DLD1 (cell line): Measurements from ENCODE around the gene DTNBP1.

Source experiments
- in situ Hi-C: cut with HindIII; loops from 2 replicates; pipeline ENCODE4 v1.10.0; 2017; ENCODE audit warnings: low sequenced_read_pairs

DTNBP1 gene

DNA sequence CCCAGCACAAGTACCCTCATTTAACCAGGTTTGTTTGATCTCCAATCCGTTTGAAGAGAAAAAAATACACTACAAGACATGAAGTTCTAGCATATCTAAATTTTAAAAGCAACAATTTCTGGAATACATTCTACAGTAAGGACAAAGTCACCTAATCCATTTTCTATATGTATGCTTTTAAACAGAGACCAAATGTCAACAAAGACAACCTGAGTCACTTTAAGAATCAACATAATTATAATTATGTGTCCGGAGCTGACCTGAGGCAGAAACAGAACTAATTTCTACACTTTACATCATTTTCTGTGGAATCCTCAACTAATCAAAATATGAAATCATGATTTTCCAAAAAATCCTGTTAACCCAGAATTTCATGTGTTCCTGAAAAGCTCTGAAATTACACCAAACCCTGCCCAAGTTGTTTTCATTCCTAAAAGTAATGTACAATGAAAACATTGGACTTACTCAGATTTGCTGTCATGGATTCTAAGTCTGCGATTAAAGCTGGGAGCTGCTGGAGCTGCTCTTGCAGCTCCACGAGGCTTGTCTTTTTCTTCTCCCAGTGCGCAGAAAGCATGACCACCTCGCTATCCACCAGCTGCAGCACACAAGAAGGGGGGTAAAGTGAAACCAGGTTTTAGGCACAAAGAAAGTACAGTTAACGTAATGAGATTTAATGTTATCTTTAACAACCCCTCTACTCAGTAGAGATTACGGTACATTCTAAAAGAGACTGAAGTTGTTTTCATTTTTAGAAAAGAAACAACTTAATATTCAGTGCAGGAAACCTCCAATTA lies 35.8 kb downstream of the DTNBP1 start:
- in situ Hi-C loops, result no loop called here

DNA sequence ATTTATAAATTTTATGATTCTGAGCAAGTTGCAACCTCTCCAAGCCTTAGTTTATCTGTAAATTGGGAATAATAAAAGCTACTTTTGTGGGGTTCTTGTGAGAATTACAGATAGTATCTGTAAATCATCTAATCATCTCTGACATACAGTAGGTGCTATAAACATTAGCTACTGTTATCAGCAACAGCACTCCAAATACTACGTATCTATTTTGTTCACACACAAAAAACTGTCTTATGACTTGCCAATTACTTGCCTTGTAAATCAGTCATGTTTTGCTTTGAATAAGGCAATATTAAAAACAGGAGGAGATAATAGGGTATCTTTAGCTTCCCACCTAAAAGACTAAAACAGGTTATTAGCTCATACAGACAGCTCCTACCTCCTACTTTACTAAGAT lies 36.7 kb downstream of the DTNBP1 start:
- in situ Hi-C loops, result no loop called here

DNA sequence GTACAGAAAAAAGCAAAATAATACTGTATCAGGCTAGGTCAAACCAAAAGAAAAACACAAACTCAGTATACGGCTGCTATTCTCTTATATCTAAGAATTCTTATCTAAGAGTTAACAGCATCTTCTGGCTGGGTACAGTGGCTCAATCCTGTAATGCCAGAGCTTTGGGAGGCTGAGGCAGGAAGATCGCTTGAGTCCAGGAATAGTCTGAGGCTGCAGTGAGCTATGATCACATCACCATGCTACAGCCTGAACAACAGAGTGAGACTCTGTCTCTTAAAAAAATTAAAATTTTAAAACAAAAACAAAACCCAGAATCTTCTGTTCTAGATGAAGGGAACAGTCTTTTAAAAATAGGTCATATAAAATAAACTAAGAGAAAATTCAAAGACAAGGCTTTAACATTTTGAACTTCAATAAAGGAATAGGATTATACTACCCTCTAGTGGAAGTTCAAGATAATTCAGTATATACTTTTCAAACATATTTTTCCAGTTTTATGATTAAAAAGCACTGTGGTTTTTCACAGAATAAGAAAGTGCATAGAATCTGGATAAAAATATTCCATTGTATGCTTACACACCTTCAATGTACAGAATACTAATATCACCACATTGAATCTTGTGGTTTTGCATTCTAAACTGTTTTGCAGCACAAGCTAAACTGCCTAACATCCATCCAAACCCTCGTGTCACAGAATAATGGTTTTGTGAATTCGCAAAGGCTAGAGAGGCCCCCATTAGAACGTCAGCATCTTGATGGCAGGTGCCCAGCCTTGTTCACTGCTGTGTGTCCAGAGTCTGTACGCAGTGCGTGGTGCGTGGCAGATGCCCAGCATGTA lies 39.3 kb downstream of the DTNBP1 start:
- in situ Hi-C loops, result no loop called here

- in situ Hi-C loops, result no loop called here
Observed at GRCh38 chr6:15622045-15622740, 40.6 kb downstream of the DTNBP1 start.

GRCh38 chr6:15621203-15622044 lies 41.4 kb downstream of the DTNBP1 start:
- in situ Hi-C loops, result no loop called here

DNA sequence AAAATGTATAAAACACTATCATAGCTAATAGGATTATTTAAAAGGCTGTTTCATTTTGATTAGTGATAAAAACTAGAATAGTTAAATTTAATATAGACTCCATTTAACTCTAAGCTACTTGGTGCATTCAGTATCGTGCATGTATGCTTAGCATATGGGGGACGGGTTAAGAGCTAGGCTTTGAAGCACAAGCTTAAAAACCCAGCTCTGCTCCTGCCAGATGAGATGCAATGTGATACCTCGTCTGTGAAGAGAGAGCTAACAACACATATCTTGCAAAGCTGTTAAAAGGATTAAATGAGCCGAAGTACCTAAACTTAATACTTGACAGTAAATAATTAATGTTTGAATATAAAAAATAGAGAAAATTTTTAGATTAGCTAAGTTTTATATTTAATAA lies 42.2 kb downstream of the DTNBP1 start:
- in situ Hi-C loops, result no loop called here

DNA sequence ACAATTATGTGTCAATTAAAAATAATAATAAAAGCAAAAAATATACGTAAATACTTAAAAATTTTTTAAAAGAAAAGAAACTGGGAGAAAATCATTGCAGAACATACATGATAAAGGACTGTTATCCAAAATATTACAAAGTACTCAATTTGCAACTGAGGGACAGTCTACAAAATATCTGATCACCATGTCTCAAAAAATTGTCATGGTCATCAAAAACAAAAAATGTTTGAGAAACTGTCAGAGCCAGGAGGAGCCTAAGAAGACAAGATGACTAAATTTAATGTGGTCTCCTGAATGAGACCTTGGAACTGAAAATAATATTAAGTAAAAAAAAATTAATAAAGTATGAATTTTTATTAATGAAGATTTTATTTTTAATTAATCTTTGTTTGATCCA lies 43.5 kb downstream of the DTNBP1 start:
- in situ Hi-C loops, result no loop called here

DNA sequence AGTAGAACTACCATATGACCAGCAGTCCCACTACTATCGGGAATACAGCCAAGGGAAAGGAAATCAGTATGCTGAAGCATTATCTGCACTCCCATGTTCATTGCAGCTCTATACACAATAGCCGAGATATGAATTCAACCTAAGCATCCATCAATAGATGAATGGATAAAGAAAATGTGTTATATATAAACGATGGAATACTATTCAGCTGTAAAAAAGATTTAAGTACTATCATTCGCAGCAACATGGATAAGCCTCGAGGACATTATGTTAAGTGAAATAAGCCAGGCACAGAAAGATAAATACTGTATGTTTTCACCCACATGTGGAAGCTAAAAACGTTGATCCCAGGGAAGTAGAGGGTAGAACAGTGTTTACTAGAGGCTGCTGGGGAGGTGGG lies 44.1 kb downstream of the DTNBP1 start:
- in situ Hi-C loops, result no loop called here

DNA sequence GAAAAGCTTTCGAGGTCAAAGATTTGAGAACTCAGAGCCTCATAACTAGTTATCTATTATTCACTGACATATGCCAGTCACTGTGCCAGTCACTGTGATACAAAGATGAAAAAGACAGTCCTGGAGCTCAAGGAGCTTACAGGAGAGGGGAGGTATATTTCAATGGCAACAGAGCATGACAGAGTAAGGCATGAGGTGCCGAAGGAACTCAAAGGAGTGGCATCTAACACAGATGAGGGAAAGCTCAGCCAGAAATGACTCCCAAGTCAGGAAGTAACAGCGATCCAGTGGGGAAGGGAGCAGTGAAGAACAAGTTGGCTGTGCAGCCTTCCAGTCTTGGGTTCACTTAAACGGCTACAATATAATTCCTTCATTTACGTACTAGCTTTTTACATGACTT lies 46.6 kb downstream of the DTNBP1 start:
- in situ Hi-C loops, result no loop called here

DNA sequence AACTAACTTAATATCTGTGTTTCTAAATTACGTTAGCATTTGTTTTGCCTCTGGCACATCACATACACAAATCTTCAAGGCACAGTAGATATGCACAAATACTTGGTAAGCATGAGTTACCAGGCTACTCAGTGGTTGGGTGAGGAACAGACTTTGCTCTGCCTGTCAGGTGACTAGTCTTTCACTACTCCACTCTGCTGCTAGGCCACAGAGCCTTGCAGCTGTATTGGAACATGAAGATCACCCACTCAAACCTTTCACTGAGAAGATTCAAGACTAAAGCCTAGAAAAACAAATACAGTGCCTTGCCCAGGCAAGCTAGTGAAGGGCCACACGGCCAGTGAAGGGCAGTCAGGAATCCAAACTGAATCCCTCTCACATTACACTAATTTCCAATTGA lies 47.0 kb downstream of the DTNBP1 start:
- in situ Hi-C loops, result no loop called here

DNA sequence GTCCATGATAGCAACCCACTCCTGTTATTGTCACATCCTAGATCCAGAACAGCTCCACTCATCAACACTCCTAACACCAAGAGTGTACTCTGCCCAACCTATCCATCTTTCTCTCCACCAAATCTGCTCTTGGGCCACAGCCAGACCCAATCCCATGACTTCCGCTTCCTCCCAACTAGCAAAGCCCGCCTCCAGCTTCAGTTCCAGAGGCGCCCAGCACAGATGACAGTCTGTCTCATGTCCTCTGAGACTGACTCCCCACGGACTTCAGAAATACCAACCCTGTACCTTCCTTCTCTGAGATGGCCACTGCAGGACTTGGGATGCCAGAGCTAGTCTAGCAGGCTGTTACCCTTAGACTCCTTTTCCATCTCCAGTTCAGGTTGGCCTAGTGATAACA lies 48.6 kb downstream of the DTNBP1 start:
- in situ Hi-C loops, result no loop called here

GRCh38 chr6:15608396-15608795 lies 54.4 kb downstream of the DTNBP1 start:
- in situ Hi-C loops, result no loop called here

GRCh38 chr6:15607603-15608002 lies 55.2 kb downstream of the DTNBP1 start:
- in situ Hi-C loops, result no loop called here

DNA sequence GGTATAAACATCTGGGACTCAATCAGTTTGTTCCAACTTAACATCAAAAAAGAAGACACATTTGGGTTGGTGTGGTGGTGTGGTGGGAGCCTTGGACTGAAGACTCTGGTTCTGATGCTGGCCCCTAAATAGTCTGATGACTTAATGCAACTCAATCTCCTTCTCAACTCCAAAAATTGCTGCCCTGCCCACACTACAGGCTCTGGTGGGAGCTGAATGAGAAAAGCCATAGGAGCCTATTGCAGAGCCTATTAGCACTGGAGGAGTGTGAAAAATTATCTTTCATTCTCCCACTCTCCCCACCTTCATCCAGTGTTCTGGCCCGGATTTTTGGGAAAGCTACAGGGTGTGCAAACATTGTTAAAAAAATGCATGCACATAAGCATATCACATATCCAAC lies 56.5 kb downstream of the DTNBP1 start:
- in situ Hi-C loops, result no loop called here

GRCh38 chr6:15604843-15605242 lies 58.0 kb downstream of the DTNBP1 start:
- in situ Hi-C loops, result no loop called here

DNA sequence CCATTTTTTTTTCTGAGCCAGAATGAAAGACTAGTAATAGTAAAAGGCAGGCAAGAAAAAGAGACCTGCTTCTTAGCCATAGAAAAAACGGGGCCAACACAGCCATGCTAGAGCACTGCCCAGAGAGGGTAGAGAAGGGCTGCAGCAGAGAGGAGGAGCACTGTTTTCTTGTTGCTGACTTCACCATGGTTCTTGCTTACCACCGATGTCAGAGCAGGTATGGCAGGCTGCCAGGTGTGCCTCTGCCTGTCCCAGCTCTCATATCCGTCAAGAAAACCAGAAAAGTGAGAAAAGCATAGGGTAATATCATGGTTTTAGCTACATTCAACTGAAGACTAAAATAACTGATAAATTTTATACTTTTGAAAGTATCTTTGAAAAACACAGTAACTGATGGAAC lies 60.7 kb downstream of the DTNBP1 start:
- in situ Hi-C loops, result no loop called here

DNA sequence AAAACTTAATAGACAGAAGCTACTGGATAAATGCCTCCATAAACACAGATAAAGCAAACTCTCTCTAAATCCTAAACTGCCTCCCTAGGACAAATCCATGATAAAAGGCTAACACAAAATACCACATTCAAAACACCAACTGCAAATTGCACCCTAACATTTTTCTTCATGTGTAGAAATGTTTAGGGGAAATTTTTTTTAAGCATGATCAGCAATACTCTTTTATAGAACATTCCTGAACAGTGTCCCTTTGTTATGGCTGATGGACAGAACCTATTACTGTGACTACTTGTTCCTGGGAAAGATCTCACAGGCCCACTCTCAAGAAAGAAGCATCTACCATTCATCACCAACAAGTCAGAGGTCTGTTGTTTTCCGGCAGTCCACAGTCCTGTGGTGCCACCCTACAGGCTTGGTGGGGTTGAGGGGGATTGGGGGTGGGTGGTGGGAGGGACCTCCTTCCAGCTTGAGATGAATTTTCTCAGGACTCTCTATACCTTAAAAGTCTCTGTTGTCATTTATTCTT lies 64.5 kb downstream of the DTNBP1 start:
- in situ Hi-C loops, result no loop called here

GRCh38 chr6:15596186-15596896 lies 66.5 kb downstream of the DTNBP1 start:
- in situ Hi-C loops, result no loop called here

GRCh38 chr6:15595461-15596173 lies 67.2 kb downstream of the DTNBP1 start:
- in situ Hi-C loops, result no loop called here
